ENCODE results near the gene PYDC2.

DNA sequence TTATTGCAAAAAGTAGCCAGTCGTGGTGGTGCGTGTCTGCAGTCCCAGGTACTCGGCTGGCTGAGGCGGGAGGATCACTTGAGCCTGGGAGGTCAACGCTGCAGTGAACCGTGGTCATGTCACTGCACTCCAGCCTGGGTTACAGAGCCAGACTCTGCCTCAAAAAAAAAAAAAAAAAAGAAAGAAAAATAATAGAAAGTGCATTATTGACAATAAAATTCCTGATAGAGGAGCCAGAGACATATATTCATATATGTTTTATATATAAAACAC lies 43.6 kb upstream of the PYDC2 start:
- no peak for TF ChIP-seq CTCF (IDR thresholded peaks at IDR 0.05; ENCODE audit: insufficient read depth, low read length)
- TF ChIP-seq POLR2AphosphoS5 (IDR thresholded peaks at IDR 0.05; ENCODE audit: low read depth) = no peak
- no peak for TF ChIP-seq GABPA (IDR thresholded peaks at IDR 0.05; ENCODE audit: low read depth)

Data from HL-60 (cell line).